H1 (cell line): ENCODE measurements around the gene TRAF3IP1. TPM values are rescaled to one million over a fixed set of nuclear protein-coding genes. Genes with fewer than 3 reads are reported as not detected.

ENCODE experiments used
- ATF3 ChIP-seq: IDR thresholded peaks from 2 replicates; pipeline ENCODE4 v1.6.1; 2011; ENCODE audit warnings: low read depth, mild to moderate bottlenecking, low read length; ENCODE audit not compliant: insufficient read depth
- CTCF ChIP-seq, 3 experiments: IDR thresholded peaks; 1 replicate in 2 of 3; 2 replicates in 1 of 3; pipeline versions ENCODE4 v1.5.1 to v1.6.1; 2011; ENCODE audit warnings: low read length in 3 of 3, mild to moderate bottlenecking in 3 of 3, inconsistent platforms in 2 of 3, low read depth in 1 of 3, moderate library complexity in 1 of 3; ENCODE audit not compliant: insufficient read depth in 1 of 3; ENCODE audit errors: control extremely low read depth in 1 of 3
- E2F6 ChIP-seq: IDR thresholded peaks from 2 replicates; pipeline ENCODE4 v1.6.1; 2012; ENCODE audit warnings: inconsistent platforms
- KDM4A ChIP-seq: IDR thresholded peaks from one replicate; pipeline ENCODE4 v1.7.1; 2012; ENCODE audit warnings: low read depth, mild to moderate bottlenecking, moderate library complexity, low read length, inconsistent platforms; ENCODE audit not compliant: severe bottlenecking
- MAX ChIP-seq: IDR thresholded peaks from 2 replicates; pipeline ENCODE4 v1.6.1; 2012; ENCODE audit warnings: inconsistent platforms
- SUZ12 ChIP-seq: fragments of 200-600 bp; sonication (generic); IDR thresholded peaks from 2 replicates; pipeline ENCODE4 v1.6.1; 2012; ENCODE audit warnings: mild to moderate bottlenecking, inconsistent platforms, low read length, moderate library complexity, mixed read lengths
- polyA plus RNA-seq, 7 experiments: library from polyadenylated mRNA; depleted of rRNA in 3 of 7; stranded (reverse) in 5 of 7; unstranded in 2 of 7; fragments of >200 nt in 5 of 7; fragments of 200-250 nt in 2 of 7; gene quantifications; 1 replicate in 5 of 7; 2 replicates in 1 of 7; 4 replicates in 1 of 7; pipeline versions ENCODE4 v1.2.1 to v1.2.3, GENCODE V29; 2011 to 2013; ENCODE audit warnings: missing spikeins in 2 of 7, mixed read lengths in 2 of 7
- total RNA-seq: library from RNA; stranded (reverse); fragmentation: NEBNext Ultra II Directional; extraction: Animal tissue kit (Norgen Biotek cat#: 25700); gene quantifications from 2 replicates; pipeline ENCODE4 v1.2.1, GENCODE V29; 2021

TRAF3IP1 gene
- total and polyA plus RNA-seq, 2 of the 8 experiments (the other 6 are each of a cell fraction or from before 2014, with no cell fraction given): 2.3 to 17.5 TPM

GRCh38 chr2:238302087-238302486 lies 18.2 kb upstream of the TRAF3IP1 start (continued):
- no peak for TF ChIP-seq E2F6
- TF ChIP-seq KDM4A: no peak
- no peak for TF ChIP-seq MAX
- no peak for TF ChIP-seq ATF3
- TF ChIP-seq SUZ12: no peak
- TF ChIP-seq CTCF (IDR thresholded peaks at IDR 0.05; ENCODE audit: control extremely low read depth in 1 of 3, insufficient read depth in 1 of 3, low read depth in 1 of 3, low read length in 3 of 3): no peak
- TF ChIP-seq, all 59 proteins: peak for 0
